ENCODE measurements around the gene TRAF4. TPM values are rescaled to one million over a fixed set of nuclear protein-coding genes. Genes with fewer than 3 reads are reported as not detected.

TRAF4 gene
- total and polyA plus RNA-seq, 10 of the 15 experiments (the other 5 are each of a cell fraction or from before 2014, with no cell fraction given) = 3.7 to 197 (median 66.4) TPM

DNA sequence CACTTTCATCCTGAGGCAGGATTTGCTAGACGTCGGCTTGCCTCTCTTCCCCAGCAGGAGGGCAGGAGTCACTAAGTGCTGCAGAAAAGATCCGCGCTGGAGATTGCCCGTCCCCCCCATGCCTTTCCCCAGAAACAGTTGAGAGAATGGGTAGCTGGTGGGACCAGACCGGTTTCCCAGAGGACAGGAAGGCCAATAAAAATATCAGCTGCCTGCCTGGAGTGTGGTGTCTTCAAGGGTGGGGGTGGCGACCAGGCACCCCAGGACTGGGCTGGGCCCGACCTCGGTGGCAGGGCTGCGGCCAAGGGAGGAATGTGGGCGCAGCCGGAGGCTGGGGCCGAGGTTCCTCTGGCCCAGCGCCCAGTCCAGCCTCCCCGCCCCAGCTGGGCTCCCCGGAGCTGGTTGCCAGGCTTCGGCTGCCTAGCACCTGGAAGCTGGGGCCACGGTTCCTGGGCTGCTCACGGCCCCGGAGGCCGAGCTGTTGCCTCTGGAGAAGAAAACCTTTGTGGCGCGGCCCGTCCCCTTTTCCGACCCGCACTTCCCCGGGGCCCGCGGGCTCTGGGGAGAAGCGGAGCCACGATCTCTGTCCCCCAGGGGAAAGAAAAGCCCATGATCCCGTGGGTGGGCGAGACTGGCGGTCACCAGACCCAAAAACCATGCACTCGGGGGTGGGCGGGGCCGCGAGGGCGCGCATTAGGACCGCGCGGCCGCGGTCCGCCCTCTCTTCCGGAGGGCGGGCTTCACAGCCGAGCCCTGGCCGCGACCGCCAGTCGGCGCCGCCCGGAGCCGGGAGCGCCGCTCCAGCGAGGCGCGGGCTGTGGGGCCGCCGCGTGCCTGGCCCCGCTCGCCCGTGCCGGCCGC lies at the start of gene TRAF4 (continued):
- no peak for TF ChIP-seq SIN3A (IDR thresholded peaks at IDR 0.05; ENCODE audit: low read depth, low read length)
- no peak for TF ChIP-seq YBX1 (IDR thresholded peaks at IDR 0.05)
- no peak for TF ChIP-seq RELA (IDR thresholded peaks at IDR 0.05; ENCODE audit: borderline replicate concordance, partially characterized antibody)
- TF ChIP-seq ZSCAN29 (IDR thresholded peaks at IDR 0.05) = peak; percentile 74; the same call in 1 of the 2 replicates
- TF ChIP-seq ZNF274 (IDR thresholded peaks at IDR 0.05; ENCODE audit: insufficient read depth, insufficient read length) = no peak
- TF ChIP-seq, protein P1, sequence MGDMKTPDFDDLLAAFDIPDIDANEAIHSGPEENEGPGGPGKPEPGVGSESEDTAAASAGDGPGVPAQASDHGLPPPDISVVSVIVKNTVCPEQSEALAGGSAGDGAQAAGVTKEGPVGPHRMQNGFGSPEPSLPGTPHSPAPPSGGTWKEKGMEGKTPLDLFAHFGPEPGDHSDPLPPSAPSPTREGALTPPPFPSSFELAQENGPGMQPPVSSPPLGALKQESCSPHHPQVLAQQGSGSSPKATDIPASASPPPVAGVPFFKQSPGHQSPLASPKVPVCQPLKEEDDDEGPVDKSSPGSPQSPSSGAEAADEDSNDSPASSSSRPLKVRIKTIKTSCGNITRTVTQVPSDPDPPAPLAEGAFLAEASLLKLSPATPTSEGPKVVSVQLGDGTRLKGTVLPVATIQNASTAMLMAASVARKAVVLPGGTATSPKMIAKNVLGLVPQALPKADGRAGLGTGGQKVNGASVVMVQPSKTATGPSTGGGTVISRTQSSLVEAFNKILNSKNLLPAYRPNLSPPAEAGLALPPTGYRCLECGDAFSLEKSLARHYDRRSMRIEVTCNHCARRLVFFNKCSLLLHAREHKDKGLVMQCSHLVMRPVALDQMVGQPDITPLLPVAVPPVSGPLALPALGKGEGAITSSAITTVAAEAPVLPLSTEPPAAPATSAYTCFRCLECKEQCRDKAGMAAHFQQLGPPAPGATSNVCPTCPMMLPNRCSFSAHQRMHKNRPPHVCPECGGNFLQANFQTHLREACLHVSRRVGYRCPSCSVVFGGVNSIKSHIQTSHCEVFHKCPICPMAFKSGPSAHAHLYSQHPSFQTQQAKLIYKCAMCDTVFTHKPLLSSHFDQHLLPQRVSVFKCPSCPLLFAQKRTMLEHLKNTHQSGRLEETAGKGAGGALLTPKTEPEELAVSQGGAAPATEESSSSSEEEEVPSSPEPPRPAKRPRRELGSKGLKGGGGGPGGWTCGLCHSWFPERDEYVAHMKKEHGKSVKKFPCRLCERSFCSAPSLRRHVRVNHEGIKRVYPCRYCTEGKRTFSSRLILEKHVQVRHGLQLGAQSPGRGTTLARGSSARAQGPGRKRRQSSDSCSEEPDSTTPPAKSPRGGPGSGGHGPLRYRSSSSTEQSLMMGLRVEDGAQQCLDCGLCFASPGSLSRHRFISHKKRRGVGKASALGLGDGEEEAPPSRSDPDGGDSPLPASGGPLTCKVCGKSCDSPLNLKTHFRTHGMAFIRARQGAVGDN (IDR thresholded peaks at IDR 0.05) = no peak; the same call in 1 of the 2 replicates
- TF ChIP-seq BRCA1 (IDR thresholded peaks at IDR 0.05; ENCODE audit: low read depth, low read length) = no peak
- TF ChIP-seq SPI1 (IDR thresholded peaks at IDR 0.05; ENCODE audit: borderline replicate concordance, insufficient read depth, low read depth, low read length) = no peak
- TF ChIP-seq TCF3 (IDR thresholded peaks at IDR 0.05; ENCODE audit: borderline replicate concordance, insufficient read depth, low read depth, low read length) = peak; percentile 70
- 0 out of 2 replicates have a peak, but pooled peaks have one; percentile 13 for TF ChIP-seq ZNF207 (IDR thresholded peaks at IDR 0.05; ENCODE audit: borderline replicate concordance)
- peak; percentile 93; the same call in 1 of the 2 replicates for TF ChIP-seq DPF2 (IDR thresholded peaks at IDR 0.05)
- TF ChIP-seq, protein P2, sequence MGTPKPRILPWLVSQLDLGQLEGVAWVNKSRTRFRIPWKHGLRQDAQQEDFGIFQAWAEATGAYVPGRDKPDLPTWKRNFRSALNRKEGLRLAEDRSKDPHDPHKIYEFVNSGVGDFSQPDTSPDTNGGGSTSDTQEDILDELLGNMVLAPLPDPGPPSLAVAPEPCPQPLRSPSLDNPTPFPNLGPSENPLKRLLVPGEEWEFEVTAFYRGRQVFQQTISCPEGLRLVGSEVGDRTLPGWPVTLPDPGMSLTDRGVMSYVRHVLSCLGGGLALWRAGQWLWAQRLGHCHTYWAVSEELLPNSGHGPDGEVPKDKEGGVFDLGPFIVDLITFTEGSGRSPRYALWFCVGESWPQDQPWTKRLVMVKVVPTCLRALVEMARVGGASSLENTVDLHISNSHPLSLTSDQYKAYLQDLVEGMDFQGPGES (IDR thresholded peaks at IDR 0.05) = 0 out of 2 replicates have a peak, but pooled peaks have one; percentile 17
- no peak for TF ChIP-seq SIX5 (IDR thresholded peaks at IDR 0.05; ENCODE audit: low read depth, low read length, severe bottlenecking)
- no peak for TF ChIP-seq CBX3 (IDR thresholded peaks at IDR 0.05; ENCODE audit: borderline replicate concordance, low read depth)
- TF ChIP-seq, protein P3, sequence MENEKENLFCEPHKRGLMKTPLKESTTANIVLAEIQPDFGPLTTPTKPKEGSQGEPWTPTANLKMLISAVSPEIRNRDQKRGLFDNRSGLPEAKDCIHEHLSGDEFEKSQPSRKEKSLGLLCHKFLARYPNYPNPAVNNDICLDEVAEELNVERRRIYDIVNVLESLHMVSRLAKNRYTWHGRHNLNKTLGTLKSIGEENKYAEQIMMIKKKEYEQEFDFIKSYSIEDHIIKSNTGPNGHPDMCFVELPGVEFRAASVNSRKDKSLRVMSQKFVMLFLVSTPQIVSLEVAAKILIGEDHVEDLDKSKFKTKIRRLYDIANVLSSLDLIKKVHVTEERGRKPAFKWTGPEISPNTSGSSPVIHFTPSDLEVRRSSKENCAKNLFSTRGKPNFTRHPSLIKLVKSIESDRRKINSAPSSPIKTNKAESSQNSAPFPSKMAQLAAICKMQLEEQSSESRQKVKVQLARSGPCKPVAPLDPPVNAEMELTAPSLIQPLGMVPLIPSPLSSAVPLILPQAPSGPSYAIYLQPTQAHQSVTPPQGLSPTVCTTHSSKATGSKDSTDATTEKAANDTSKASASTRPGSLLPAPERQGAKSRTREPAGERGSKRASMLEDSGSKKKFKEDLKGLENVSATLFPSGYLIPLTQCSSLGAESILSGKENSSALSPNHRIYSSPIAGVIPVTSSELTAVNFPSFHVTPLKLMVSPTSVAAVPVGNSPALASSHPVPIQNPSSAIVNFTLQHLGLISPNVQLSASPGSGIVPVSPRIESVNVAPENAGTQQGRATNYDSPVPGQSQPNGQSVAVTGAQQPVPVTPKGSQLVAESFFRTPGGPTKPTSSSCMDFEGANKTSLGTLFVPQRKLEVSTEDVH (IDR thresholded peaks at IDR 0.05; ENCODE audit: low read depth, partially characterized antibody) = no peak
- no peak for TF ChIP-seq RCOR1 (conservative IDR thresholded peaks at IDR 0.05; ENCODE audit: low read depth, low read length)
- no peak for TF ChIP-seq NR2C2 (IDR thresholded peaks at IDR 0.05; ENCODE audit: borderline replicate concordance, control insufficient read depth, insufficient read length, low read depth)
- TF ChIP-seq, protein P4, sequence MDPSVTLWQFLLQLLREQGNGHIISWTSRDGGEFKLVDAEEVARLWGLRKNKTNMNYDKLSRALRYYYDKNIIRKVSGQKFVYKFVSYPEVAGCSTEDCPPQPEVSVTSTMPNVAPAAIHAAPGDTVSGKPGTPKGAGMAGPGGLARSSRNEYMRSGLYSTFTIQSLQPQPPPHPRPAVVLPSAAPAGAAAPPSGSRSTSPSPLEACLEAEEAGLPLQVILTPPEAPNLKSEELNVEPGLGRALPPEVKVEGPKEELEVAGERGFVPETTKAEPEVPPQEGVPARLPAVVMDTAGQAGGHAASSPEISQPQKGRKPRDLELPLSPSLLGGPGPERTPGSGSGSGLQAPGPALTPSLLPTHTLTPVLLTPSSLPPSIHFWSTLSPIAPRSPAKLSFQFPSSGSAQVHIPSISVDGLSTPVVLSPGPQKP (IDR thresholded peaks at IDR 0.05; ENCODE audit: low read depth, low read length) = peak; percentile 69; the same call in 1 of the 2 replicates
- no peak for TF ChIP-seq SMC3 (IDR thresholded peaks at IDR 0.05; ENCODE audit: borderline replicate concordance, low read length)
